ENCODE measurements around the gene MPND. TPM values are rescaled to one million over a fixed set of nuclear protein-coding genes. Genes with fewer than 3 reads are reported as not detected.

The MPND gene
- total RNA-seq, 1 experiment from 2014 or later: 37.0 TPM

GRCh38 chr19:4376671-4376990 lies 33.3 kb downstream of the MPND start:
- H3K4me2 ChIP-seq (ENCODE audit: insufficient read depth, insufficient read length, low read length): no peak overlapping the region
- H3K9me3 ChIP-seq (ENCODE audit: control insufficient read depth, low read depth, low read length): no peaks in the 10 kb centered on the region
- H3K27ac ChIP-seq (ENCODE audit: insufficient read length, low read depth, low read length): no peak overlapping the region
- H3K27ac Mint-ChIP-seq: peak overlapping the region; percentile 53 to 96 (median 96); a peak in 6 of 7 replicates
- H3K79me1 ChIP-seq (ENCODE audit: insufficient read depth, low read depth, low read length, poor library complexity, severe bottlenecking): peaks cover 7% of the 10 kb centered on the region
- H4K5ac ChIP-seq (ENCODE audit: insufficient read length, low read depth, low read length): no peak overlapping the region
- no peak overlapping the region; the same call in 1 of the 2 replicates for H3K14ac ChIP-seq (ENCODE audit: insufficient read depth, low read length)
- H3K4me1 Mint-ChIP-seq: peaks cover 38 to 48% of the 10 kb centered on the region in 2 experiments
- H4K8ac ChIP-seq (replicated peaks; ENCODE audit: insufficient read length, low read depth, low read length): no peak overlapping the region
- H3K23me2 ChIP-seq (ENCODE audit: insufficient read length, low read depth, low read length, poor library complexity, severe bottlenecking): no peaks in the 10 kb centered on the region
- H3T11ph ChIP-seq (ENCODE audit: low read length): no peak overlapping the region
- no peaks in the 10 kb centered on the region for H3K27me3 ChIP-seq (ENCODE audit: insufficient read depth, low read length)
- no peaks in the 10 kb centered on the region; a peak in 1 of 7 replicates for H3K36me3 Mint-ChIP-seq (ENCODE audit: insufficient read depth in 1 of 3, low read depth in 3 of 3)
- H3K27me3 Mint-ChIP-seq (ENCODE audit: low read depth): peaks cover 2% of the 10 kb centered on the region; the same call in 1 of the 2 replicates
- no peaks in the 10 kb centered on the region for H3K9me3 Mint-ChIP-seq
- DNase-seq: no peak
- no peak overlapping the region for H2BK5ac ChIP-seq (ENCODE audit: insufficient read length, low read length)
- H4K20me1 ChIP-seq (ENCODE audit: control insufficient read depth, insufficient read depth, insufficient read length): peaks cover 5% of the 10 kb centered on the region
- peaks cover 8% of the 10 kb centered on the region; the same call in 1 of the 2 replicates for H3K4me1 ChIP-seq (ENCODE audit: insufficient read depth, low read length)
- no peak overlapping the region for H3K9ac ChIP-seq (ENCODE audit: extremely low read depth, insufficient read length, low read length)
- no peaks in the 10 kb centered on the region; the same call in 1 of the 2 replicates for H3K79me2 ChIP-seq (ENCODE audit: insufficient read depth, low read length)
- WGBS (ENCODE audit: extremely low coverage, insufficient read length, low lambda C conversion rate): no CpG with 5 or more reads among the region's 10 CpGs
- no peak overlapping the region for H2BK12ac ChIP-seq (ENCODE audit: insufficient read length, low read depth, low read length)
- no peak overlapping the region for H2AFZ ChIP-seq (ENCODE audit: low read length)
- no peak overlapping the region for H2BK20ac ChIP-seq (ENCODE audit: low read depth, low read length, poor library complexity, severe bottlenecking)
- H3K56ac ChIP-seq (ENCODE audit: insufficient read length, low read depth, low read length): no peak overlapping the region
- no peak overlapping the region for H3K23ac ChIP-seq (ENCODE audit: insufficient read length, low read depth, low read length)
- H2AK5ac ChIP-seq (ENCODE audit: insufficient read length, low read length): no peak overlapping the region
- H2BK120ac ChIP-seq (ENCODE audit: low read depth, low read length, poor library complexity, severe bottlenecking): no peak overlapping the region
- H2BK15ac ChIP-seq (ENCODE audit: low read depth, low read length): no peak overlapping the region
- H3K18ac ChIP-seq (ENCODE audit: insufficient read length, low read depth, low read length): no peak overlapping the region
- H3K4ac ChIP-seq (ENCODE audit: low read depth, low read length): no peak overlapping the region
- no peak for TF ChIP-seq CTCF (conservative IDR thresholded peaks at IDR 0.05)
- H3K4me3 Mint-ChIP-seq: 0 out of 5 replicates have a peak overlapping the region, but pooled peaks of 1 of the 2 experiments have one; percentile 3
- no peak overlapping the region for H4K91ac ChIP-seq (ENCODE audit: insufficient read length, low read depth, low read length)

Measured in H9 (cell line).